NOMO-1 treated with DMSO at 0.1 percent for 48 hours (cell line): ENCODE measurements around the gene LSM2.
A peak's percentile ranks its signal among the peaks of the same experiment; 100 is the strongest.
"Not testable (repeated sequence)": the region's sequence is repeated elsewhere in the genome, so short reads cannot be mapped to it uniquely, and the experiment has no call there.

Source experiments
- DNase-seq: peaks from one replicate; lab custom pipeline; 2025; ENCODE audit not compliant: unreplicated experiment; lab: John Stamatoyannopoulos, UW

LSM2 gene

GRCh38 chr6:31799781-31800180 lies 7.0 kb downstream of the LSM2 start:
- no peak for DNase-seq

GRCh38 chr6:31797588-31797987 lies 9.2 kb downstream of the LSM2 start:
- no peak for DNase-seq

- DNase-seq: no peak
Measured at GRCh38 chr6:31796993-31797385, 9.8 kb downstream of the LSM2 start.

- peak; percentile 95 for DNase-seq
Measured at GRCh38 chr6:31795616-31796298, 11.0 kb downstream of the LSM2 start, which contains the start of gene VARS1. Gene VARS1 (minus strand): TSS chr6:31795752. CDS start chr6:31795217, 535 bp downstream.

- peak; percentile 54 for DNase-seq
Measured at GRCh38 chr6:31794866-31795615, 11.7 kb downstream of the LSM2 start.

- peak; percentile 49 for DNase-seq
Measured at GRCh38 chr6:31794294-31794865, 12.4 kb downstream of the LSM2 start.

GRCh38 chr6:31793927-31794245 lies 12.9 kb downstream of the LSM2 start:
- not testable (repeated sequence) for DNase-seq

- DNase-seq: no peak
Measured at GRCh38 chr6:31792761-31793171, 14.0 kb downstream of the LSM2 start.

- DNase-seq: no peak
Measured at GRCh38 chr6:31792090-31792374, 14.7 kb downstream of the LSM2 start.

- peak; percentile 40 for DNase-seq
Measured at GRCh38 chr6:31791324-31792089, 15.3 kb downstream of the LSM2 start.

GRCh38 chr6:31785475-31785874 lies 21.3 kb downstream of the LSM2 start:
- no peak for DNase-seq

- no peak for DNase-seq
Measured at GRCh38 chr6:31784098-31784925, 22.5 kb downstream of the LSM2 start.

- no peak for DNase-seq
Measured at GRCh38 chr6:31782126-31782855, 24.5 kb downstream of the LSM2 start.

GRCh38 chr6:31781244-31782125 lies 25.3 kb downstream of the LSM2 start:
- no peak for DNase-seq

GRCh38 chr6:31780507-31781243 lies 26.1 kb downstream of the LSM2 start:
- DNase-seq: no peak

GRCh38 chr6:31779908-31780307 lies 26.9 kb downstream of the LSM2 start:
- DNase-seq: no peak

GRCh38 chr6:31778999-31779885 lies 27.5 kb downstream of the LSM2 start:
- no peak for DNase-seq

- no peak for DNase-seq
Measured at GRCh38 chr6:31778193-31778592, 28.6 kb downstream of the LSM2 start.
